Heart right ventricle (tissue), 16 donors: ENCODE measurements around the gene HMGCS1. TPM values are rescaled to one million over a fixed set of nuclear protein-coding genes. Genes with fewer than 3 reads are reported as not detected.

ENCODE experiments used
- ATAC-seq, 8 donors: fragments of 200-7000 bp; cut with Tn5 transposase; one replicate each; pipeline ENCODE4 v1.9.1; 2020; ENCODE audit warnings: mild to moderate bottlenecking in 8 of 8, moderate library complexity in 8 of 8, moderate number of reproducible peaks in 1 of 8
- DNase-seq, 2 donors: peaks; one replicate each; pipeline ENCODE4 v3.0.0-alpha.2; 2020
- H3K27ac ChIP-seq, 10 donors: fragments of 200-600 bp; sonication (generic) in 2 of 10; one replicate each; pipeline versions ENCODE4 v1.5.0 to v1.8.0; 2020 to 2022; ENCODE audit warnings: mild to moderate bottlenecking in 3 of 10
- H3K27me3 ChIP-seq, 7 donors: fragments of 200-600 bp; one replicate each; pipeline ENCODE4 v1.8.0; 2021 to 2022; ENCODE audit warnings: mild to moderate bottlenecking in 2 of 7
- H3K36me3 ChIP-seq, 9 donors: fragments of 200-600 bp; sonication (generic) in 1 of 9; one replicate each; pipeline versions ENCODE4 v1.5.0 to v1.8.0; 2020 to 2022; ENCODE audit warnings: mild to moderate bottlenecking in 2 of 9
- H3K4me1 ChIP-seq, 9 donors: fragments of 200-600 bp; sonication (generic) in 1 of 9; one replicate each; pipeline versions ENCODE4 v1.5.0 to v1.8.0; 2020 to 2022; ENCODE audit warnings: mild to moderate bottlenecking in 4 of 9
- H3K4me3 ChIP-seq, 10 donors: fragments of 200-600 bp; sonication (generic) in 2 of 10; one replicate each; pipeline versions ENCODE4 v1.5.0 to v1.8.0; 2020 to 2022; ENCODE audit warnings: mild to moderate bottlenecking in 7 of 10, moderate library complexity in 2 of 10
- H3K9me3 ChIP-seq, 11 donors: fragments of 200-600 bp in 10 of 11; sonication (generic) in 2 of 11; one replicate each; pipeline versions ENCODE4 v1.5.0 to v1.8.0; 2013 to 2022; ENCODE audit warnings: mild to moderate bottlenecking in 2 of 11, control low read depth in 1 of 11, moderate library complexity in 1 of 11
- WGBS, 2 donors: extraction: QIAGEN DNeasy Blood & Tissue Kit; methylation state at CpG; one replicate each; pipeline ENCODE4 v1.1.7; 2013; ENCODE audit warnings: inconsistent platforms in 1 of 2; 5-methylcytosine and 5-hydroxymethylcytosine counted together
- intact Hi-C, 10 donors: fragments of 100-400 bp; cut with DNase I; formaldehyde crosslinking; loops; one replicate each; pipeline versions ENCODE4 v1.11.1 to v1.14.2; 2022
- polyA plus RNA-seq, 2 donors: library from polyadenylated mRNA; stranded (reverse); fragments of 200-250 nt; gene quantifications; one replicate each; pipeline ENCODE4 v1.2.3, GENCODE V29; 2013
- total RNA-seq, 10 donors: library from RNA; stranded (reverse); fragmentation: NEBNext Ultra II Directional in 3 of 10; extraction: Animal tissue kit (Norgen Biotek cat#: 25700) in 3 of 10; gene quantifications; one replicate each; pipeline versions ENCODE4 v1.2.1 to v1.2.4, GENCODE V29; 2021 to 2023
- TF ChIP-seq, protein P1 (sequence below), 9 donors: fragments of 200-600 bp; sonication (generic) in 2 of 9; IDR thresholded peaks; one replicate each; pipeline versions ENCODE4 v1.5.0 to v1.8.0; 2021 to 2022; ENCODE audit warnings: antibody characterized with exemption in 9 of 9, mild to moderate bottlenecking in 5 of 9, moderate library complexity in 1 of 9
- donor health status: Arrhythmogenic right ventricular cardiomyopathy.
- donor health status: ischemic (EF 13 %, LVEDD 7.1; RV severe dilation, severe dysfunction).
- donor health status: healthy with polysubstance abuse.
- donor health status: DM: no; HTN: yes; CAD: no.
- donor health status: DM: no; HTN: no; CAD: no.
- donor health status: ischemic (EF 25% LVEDD 6.9; RV normal size, moderate dysfunction).
- donor health status: ischemic (EF 25% LVEDD 5.7; RV mildly dilated, moderate dysfunction).
- donor health status: healthy.
- donor health status: DM: yes; HTN: yes; CAD: no.
- donor health status: Ischemic cardiomyopathy.
- donor health status: ischemic (EF 35%, LVEDD 5.7; RV mildly dilated, moderate dysfunction).
- donor health status: nonischemic (EF 11% LVEDD 7.7; RV severe dilation, severe dysfunction).
- donor health status: DM: yes; HTN: yes; CAD: no.
- donor health status: PGD.
- donor health status: ischemic (EF 29% LVEDD 5.4; RV normal size, mild dysfunction).
- donor health status: nonischemic (EF 23%, LVEDD 6.1; RV moderate dilation, normal function).

Gene HMGCS1
- total and polyA plus RNA-seq, 12 donors: 8.3 to 33.0 (median 26.7) TPM

DNA sequence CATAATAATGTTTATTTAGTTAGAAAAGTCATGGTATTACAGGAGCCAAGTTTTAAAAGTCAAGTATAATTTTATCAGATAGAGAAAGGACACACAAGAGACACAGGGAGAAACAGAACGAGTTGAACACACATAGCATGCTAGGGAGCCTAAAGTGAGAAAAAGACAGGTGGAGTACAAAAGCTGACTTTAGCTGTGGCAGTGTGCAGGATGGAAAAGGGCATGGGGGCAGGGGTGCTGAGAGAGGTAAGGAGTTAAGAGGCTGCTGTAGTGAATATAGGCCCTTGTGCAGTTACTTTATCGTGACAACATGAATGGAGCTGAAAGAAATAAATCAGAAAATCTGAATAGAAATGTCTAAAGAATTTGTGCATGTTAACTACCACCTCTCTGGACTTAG, 18.0 kb downstream of the HMGCS1 start:
- no peak overlapping the region for H3K4me3 ChIP-seq
- TF ChIP-seq, protein P1, sequence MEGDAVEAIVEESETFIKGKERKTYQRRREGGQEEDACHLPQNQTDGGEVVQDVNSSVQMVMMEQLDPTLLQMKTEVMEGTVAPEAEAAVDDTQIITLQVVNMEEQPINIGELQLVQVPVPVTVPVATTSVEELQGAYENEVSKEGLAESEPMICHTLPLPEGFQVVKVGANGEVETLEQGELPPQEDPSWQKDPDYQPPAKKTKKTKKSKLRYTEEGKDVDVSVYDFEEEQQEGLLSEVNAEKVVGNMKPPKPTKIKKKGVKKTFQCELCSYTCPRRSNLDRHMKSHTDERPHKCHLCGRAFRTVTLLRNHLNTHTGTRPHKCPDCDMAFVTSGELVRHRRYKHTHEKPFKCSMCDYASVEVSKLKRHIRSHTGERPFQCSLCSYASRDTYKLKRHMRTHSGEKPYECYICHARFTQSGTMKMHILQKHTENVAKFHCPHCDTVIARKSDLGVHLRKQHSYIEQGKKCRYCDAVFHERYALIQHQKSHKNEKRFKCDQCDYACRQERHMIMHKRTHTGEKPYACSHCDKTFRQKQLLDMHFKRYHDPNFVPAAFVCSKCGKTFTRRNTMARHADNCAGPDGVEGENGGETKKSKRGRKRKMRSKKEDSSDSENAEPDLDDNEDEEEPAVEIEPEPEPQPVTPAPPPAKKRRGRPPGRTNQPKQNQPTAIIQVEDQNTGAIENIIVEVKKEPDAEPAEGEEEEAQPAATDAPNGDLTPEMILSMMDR (IDR thresholded peaks at IDR 0.05): no peak
- no peak overlapping the region for H3K27ac ChIP-seq
- DNase-seq (no peak), ATAC-seq (no peak)
- peaks cover 0 to 98% (median 62%) of the 10 kb centered on the region in 9 donors for H3K36me3 ChIP-seq
- WGBS, 2 donors: 52 to 63% methylated on average over 2 of the region's 2 CpGs
- intact Hi-C loops: no loop called here
- H3K27me3 ChIP-seq: no peaks in the 10 kb centered on the region
- H3K9me3 ChIP-seq: no peaks in the 10 kb centered on the region
- H3K4me1 ChIP-seq: peaks cover 0 to 25% (median 4%) of the 10 kb centered on the region in 9 donors

DNA sequence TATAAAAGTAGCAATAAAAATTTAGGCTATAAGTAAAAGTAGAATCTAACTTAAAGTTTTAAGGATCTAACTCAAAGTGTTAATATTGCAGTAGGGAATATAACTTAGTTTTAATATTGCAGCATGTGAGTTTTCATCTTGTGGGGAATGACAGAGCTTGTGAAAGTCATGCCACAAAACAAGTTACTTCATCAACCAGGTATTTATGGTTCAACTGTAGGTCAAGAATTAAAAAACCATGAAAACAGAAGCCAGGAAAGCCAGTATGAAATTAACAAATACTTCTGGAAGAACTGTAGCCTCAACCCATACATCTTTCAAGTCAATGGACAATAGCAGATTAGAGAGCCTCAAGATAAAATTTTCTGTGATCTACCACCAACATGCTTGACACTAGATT, 19.0 kb downstream of the HMGCS1 start:
- TF ChIP-seq, protein P1 (IDR thresholded peaks at IDR 0.05): no peak
- ATAC-seq (no peak), DNase-seq (no peak)
- Histone ChIP-seq H3K9me3 (no peaks in the 10 kb centered on the region), H3K4me3 (no peak overlapping the region), H3K36me3 (peaks cover 0 to 100% (median 62%) of the 10 kb centered on the region in 9 donors), H3K27ac (no peak overlapping the region), H3K27me3 (no peaks in the 10 kb centered on the region), H3K4me1 (peaks cover 0 to 28% (median 4%) of the 10 kb centered on the region in 9 donors)
- intact Hi-C loops: no loop called here

DNA sequence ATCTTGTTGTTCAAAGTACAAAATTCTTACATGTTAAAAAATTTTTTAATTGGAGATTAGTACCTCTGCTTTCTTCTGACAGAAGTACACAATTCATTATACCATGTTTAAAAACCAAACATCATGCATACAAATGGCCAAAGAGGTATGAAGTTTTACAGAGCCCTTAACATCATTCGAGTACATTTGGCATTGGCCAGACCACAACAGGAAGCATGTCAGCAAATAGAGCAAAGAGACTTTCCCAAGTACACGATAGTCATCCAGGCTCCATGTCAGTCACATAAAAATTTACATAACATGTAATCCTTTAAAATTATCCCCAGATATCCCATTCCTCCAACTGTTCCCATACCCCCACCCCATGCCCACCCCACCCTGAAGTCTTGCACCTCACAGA, 22.5 kb downstream of the HMGCS1 start:
- no peak for ATAC-seq
- 47 to 67% methylated on average over 2 of the region's 2 CpGs for WGBS, 2 donors
- H3K27ac ChIP-seq: no peak overlapping the region
- no peaks in the 10 kb centered on the region for H3K27me3 ChIP-seq
- no peak overlapping the region for H3K4me3 ChIP-seq
- no peak for DNase-seq
- intact Hi-C loops: no loop called here
- TF ChIP-seq, protein P1 (IDR thresholded peaks at IDR 0.05): no peak
- H3K4me1 ChIP-seq: peaks cover 0 to 33% (median 4%) of the 10 kb centered on the region in 9 donors
- H3K36me3 ChIP-seq: peaks cover 0 to 95% (median 37%) of the 10 kb centered on the region in 9 donors
- H3K9me3 ChIP-seq: no peaks in the 10 kb centered on the region

DNA sequence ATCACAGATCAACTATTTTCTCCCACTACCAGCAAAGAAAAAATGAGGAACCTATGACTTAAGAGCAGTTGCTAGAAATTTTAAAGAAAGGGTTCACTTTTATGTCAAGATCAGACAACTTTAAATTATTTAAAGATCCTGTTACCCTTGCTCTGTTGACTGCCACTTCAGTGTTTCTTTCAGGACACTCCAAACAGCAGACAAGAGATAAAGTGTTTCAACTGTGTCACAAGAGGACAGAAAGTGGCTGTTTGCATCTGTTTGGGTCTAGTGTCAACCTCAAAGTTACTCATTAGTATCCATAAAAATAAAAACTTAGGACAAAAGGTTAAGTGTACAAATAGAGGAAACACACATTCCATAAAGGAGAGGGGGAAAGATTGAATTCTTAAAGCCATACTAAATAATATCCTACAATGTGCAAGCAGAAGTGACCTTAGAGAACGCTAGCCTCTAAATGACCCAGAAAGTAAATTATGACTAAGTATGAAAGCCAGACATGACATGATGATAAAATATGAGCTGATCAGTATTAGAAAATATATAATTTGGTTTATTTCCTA, 24.9 kb downstream of the HMGCS1 start:
- intact Hi-C loops: no loop called here
- Histone ChIP-seq H3K4me3 (no peak overlapping the region), H3K9me3 (no peaks in the 10 kb centered on the region), H3K27ac (no peak overlapping the region), H3K36me3 (peaks cover 0 to 72% (median 29%) of the 10 kb centered on the region in 9 donors), H3K27me3 (no peaks in the 10 kb centered on the region), H3K4me1 (peaks cover 0 to 16% (median 0%) of the 10 kb centered on the region in 9 donors)
- ATAC-seq: peak in 1 of 8 donors; percentile 53
- TF ChIP-seq, protein P1 (IDR thresholded peaks at IDR 0.05): no peak
- 76 to 81% methylated on average over 1 of the region's 1 CpG for WGBS, 2 donors
- no peak for DNase-seq
